Amygdala (tissue), 56 donors: ENCODE data around the gene GALNT2.

Source experiments
- DNase-seq, 56 donors: peaks; one replicate each; lab custom pipeline; 2025; lab: John Stamatoyannopoulos, UW

GALNT2 gene

GRCh38 chr1:230049731-230050130 is 17.3 kb upstream of the GALNT2 start:
- DNase-seq: no peak

DNA sequence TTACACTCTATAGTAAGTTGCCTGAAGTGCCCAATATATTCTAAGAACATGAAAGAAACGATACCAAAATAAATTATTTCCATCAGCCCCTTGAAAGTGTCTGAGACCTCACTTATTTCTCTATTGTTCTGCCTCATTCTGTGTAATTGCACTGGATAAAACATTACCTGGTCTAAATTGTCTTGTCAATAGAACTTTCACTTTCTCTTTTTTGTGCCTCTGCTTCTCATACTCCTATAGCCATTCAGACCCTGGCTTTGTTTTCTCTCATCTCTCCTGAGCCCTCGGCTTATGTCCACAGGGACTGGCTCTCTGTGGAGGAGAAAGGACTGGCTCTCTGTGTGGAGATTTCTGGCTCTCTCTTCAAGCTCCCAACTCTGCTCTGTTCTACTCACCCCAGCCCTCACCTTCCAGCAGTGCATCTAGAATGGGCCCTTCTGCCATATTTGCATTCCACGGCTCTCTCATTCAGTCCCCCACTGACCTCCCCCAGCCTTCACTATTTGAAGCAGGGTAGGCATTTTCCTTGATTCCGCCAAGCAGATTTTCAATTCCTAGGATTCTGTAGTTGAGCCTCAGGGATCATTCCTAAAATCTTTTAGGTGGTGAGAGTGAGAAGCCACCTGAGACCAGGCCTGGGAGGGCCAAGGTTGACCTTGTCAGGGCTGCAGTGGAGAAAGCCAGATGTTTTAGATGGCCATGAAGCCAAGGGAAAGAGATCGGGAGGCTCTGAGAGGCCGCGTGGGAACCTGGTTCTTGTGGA is 15.9 kb upstream of the GALNT2 start:
- DNase-seq: no peak

GRCh38 chr1:230052018-230052417 is 15.0 kb upstream of the GALNT2 start:
- DNase-seq: no peak

DNA sequence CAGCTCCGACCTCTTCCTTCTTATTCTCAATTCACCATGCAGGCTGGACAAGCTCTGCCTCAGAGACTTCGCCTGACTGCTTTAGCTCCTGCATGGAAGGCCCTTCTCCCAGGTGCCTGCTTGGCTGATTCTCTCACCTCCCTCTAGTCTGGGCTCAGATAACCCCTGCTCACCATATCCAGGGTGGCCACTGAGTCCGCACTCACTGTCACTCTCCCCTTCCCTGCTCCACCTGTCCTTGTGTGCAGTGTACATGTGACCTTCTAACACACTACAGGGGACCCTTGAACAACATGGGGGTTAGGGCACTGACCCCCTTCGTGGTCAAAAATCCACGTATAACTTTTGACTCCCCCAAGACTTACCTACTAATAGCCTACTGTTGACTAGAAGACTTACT is 14.4 kb upstream of the GALNT2 start:
- no peak for DNase-seq

DNA sequence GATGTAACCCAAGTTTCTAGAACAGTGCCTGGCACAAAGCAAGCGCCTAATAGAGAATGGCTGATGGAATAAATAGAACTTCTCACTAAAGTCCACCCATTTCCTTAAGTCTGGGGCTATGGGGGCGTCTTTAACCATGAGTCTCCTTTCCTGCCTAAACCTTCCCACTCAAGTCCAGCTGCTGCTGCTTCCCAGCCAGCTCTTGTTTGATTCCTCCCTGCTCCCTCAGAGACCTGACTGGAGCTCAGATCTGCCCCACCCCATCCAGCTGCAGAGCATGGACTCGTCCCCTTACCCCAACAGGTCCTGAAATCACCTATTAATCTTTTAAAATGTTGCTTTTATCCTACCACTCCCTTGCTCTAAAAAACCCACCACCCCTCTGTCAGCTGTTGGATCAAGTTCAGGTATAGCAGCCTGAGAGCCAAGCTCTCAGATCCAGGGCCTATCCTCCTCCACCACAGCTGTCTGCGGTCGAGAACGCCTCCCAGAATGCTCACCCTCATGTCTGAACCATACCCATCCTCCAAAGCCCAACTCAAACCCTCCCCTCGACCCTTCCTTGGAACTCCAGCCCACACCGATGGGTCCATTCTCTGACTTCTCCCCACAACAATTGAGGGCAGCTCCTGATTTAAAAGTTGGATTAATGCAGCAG is 12.8 kb upstream of the GALNT2 start:
- no peak for DNase-seq

DNA sequence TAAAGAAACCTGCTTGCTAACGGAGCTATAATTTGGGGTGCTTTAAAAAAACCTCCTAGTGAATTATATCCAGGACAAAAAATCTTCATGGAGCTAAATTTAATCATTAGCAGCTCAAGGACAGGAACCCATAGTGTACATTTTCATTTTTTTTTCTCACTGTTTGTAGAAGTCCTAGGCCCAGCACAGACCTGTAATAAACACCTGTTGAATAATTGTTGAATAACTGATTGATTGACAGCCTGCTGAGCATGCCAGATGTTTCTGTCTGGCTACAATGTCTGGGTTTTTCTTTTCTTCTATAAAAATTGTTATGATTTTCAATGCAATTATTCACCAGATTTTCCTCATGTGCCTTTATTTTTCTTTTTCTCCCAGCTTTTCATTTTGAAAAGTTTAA is 10.9 kb upstream of the GALNT2 start:
- DNase-seq: no peak

DNA sequence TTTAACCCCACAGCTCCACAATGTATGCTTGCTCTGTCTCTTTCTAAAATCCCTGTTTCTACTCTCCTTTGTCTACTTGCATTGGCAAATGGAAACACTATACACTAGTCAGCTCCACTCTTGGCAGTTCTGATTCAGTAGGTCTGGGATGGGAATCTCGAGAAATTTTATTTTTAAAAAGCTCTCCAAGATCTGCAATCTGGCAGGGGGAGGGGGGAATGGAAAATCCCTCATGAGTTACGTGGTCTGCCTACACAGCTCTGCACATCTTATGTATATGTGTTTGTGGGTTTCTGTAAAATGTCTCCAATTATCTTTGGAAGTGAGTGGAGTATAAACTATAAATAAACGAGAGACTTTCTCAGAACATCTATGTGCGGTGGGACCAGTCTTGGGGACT is 9.9 kb upstream of the GALNT2 start:
- DNase-seq: no peak

GRCh38 chr1:230057681-230058565 is 9.1 kb upstream of the GALNT2 start:
- no peak for DNase-seq

- DNase-seq: no peak
These were observed 8.4 kb upstream of the GALNT2 start for GRCh38 chr1:230058626-230059025.

- DNase-seq: no peak
These were observed 5.2 kb upstream of the GALNT2 start for GRCh38 chr1:230061801-230062200.

DNA sequence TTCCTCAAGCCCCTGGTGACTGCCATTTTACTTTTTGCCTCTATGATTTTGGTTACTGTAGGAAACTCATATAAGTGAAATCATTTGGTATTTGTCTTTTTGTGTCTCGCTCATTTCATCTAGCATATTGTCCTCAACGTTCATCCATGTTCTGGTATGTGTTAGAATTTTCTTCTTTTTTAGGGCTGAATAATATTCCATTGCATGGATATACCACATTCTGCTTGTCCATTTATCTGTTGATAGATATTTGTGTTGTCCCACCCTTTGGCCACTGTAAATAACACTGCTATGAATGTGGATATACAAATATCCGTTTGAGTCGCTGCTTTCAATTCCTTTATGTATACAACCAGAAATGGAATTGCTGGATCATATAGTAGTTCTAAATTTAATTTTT is 4.5 kb upstream of the GALNT2 start:
- no peak for DNase-seq

DNA sequence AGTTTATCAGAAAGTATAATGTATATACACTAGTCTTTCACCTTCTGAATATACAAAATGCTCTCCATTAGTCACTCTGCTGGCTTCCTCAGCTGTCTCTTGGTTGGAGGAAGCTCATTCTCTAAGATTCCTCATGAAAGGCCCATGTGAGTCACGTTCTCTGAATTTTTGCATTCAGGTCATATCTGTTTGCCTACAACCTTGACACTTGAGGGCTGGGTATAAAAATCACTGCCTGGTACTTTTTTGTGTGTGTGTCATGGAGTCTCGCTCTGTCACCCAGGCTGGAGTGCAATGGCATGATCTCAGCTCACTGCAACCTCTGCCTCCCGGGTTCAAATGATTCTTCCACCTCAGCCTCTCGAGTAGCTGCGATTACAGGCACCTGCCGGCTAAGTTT is 2.8 kb upstream of the GALNT2 start:
- DNase-seq: no peak

DNA sequence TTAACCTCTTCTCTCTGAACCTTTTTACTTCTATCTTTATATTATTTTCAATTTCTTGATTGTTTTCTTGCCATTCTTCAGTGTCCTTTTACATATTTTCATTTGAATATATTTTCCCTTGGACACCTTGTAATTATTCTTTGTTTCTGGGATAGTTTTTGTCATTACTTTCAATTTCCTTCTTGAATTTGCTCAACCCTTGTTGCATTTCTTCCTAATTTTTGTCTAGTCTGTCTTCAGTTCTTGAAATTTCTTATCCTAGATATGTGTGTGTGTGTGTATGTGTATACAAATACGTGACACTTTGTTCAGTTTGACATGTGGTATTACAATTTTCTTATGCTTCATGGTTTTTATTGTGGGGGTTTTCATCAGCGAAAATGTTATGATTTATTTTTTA is 1.9 kb upstream of the GALNT2 start:
- no peak for DNase-seq

DNA sequence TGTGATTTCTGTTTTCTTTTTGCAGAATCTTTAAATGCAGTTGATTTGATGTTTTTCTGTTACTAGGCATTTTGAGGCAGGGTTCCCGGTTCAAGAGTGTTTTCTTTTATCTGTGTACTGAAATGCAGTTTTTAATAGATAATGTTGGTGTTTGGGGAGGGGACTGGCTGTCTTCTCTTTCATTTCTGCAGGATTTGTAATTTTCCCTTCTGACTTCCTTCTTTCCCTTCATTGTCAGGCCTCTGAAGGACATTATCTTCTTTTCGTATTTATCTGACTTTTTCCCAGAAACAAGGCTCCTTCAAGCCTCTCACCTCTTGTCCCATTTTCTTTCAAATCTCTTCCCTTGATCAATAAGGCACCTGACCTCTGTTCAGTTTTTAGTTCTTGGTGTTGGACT is 1.5 kb upstream of the GALNT2 start:
- no peak for DNase-seq

GRCh38 chr1:230066031-230066430 is 1.0 kb upstream of the GALNT2 start:
- no peak for DNase-seq

GRCh38 chr1:230067419-230067870 is 407 bp downstream of the GALNT2 start:
- DNase-seq: peak in 4 of 56 donors; percentile 25 to 55 (median 49)

GRCh38 chr1:230067871-230068620 is 1.0 kb downstream of the GALNT2 start:
- peak in 11 of 56 donors; percentile 35 to 52 (median 42) for DNase-seq

DNA sequence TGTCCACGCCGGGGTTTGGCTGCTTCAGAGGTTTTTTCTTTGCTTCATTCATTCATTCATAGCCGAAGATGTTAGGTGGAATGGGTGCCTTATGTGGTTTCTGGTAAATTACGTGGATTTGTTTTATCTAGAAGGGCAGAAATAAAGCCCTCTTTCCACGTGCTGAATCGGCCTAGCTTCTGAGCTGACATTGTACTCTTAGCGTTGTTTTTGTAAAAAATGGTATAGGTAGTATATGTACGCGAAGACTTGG is 1.5 kb downstream of the GALNT2 start:
- no peak for DNase-seq

GRCh38 chr1:230068952-230069684 is 2.1 kb downstream of the GALNT2 start:
- DNase-seq: peak in 1 of 56 donors; percentile 36

DNA sequence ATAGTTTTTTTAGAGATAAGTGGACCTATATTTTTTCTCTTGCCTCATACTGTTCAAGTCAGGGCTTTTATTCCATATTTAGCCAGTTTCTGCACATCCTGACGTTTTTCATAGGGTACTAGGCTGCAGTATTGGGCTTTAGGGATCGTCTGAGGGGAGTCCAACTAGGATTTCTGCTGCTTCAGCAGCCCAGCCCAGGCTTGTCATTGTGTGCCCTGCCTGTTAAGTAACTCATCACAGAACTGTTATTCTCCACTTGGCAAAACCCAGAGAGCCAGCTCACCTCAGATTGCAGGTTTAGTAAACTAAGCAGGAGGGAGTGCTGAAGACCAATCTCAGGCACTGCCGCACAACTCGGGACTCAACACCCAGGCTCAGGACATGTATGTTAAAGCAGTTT is 2.8 kb downstream of the GALNT2 start:
- peak in 2 of 56 donors; percentile 16 to 27 for DNase-seq
